ENCODE results near the gene CATSPERE.

CATSPERE gene

DNA sequence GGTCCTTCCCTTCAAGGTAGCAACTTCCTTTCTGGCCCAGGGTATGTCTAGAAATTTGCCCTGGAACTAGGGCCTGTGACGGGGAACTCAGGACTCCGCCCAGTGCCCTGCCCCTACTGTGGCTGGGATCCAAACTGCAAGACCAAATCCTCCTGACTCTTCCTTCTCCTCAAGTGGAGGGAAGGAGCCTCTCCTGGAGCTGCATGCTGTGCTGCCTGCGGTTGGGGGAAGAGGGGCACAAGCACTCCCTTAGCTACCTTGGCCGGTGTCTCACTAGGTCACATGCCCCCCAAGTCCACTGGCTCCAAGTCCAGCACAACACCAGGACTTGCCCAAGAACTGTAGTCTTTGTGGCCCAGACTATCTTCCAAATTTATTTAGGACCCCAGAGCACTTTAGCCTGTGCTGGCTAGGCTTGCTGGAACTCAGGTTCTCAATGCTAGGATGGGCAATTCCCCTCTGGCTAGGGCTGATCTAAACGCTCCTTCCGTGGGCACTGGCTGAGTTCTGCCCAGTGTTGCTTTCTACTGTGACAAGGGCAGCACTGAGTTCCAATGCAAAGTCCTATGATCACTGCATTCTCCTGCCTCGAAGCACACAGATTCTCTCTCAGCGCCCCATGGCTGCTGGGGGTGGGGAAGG, 21.6 kb upstream of the CATSPERE start:
- no peak for DNase-seq (ENCODE audit: low spot score in 2 of 2)
- H3K4me3 ChIP-seq = no peak overlapping the region
- no peaks in the 10 kb centered on the region for H3K4me1 ChIP-seq
- no peaks in the 10 kb centered on the region for H3K27me3 ChIP-seq (ENCODE audit: low read depth)
- H3K9me3 ChIP-seq = no peaks in the 10 kb centered on the region
- H3K36me3 ChIP-seq (replicated peaks) = peaks cover 18% of the 10 kb centered on the region
- in situ Hi-C loops (cut with MboI; ENCODE audit: low sequenced_read_pairs) = no loop called here

DNA sequence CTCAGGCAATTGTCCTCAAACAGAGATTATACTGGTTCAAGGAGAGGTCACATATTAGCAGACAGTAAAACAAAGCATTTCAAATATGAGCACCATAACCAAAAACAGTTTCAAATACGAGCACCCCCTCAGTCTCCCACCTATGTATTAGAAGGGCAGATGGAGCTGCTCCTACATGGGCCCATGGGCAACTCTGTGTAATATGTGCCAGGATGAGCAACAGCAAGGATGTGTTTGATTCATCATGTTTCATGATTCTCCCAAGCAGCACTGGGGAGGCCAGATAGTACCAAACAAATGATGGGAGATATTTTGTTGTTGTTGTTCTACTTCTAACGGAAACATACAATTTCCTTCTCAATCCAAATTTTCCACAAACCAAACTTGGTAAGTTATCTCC, 18.2 kb upstream of the CATSPERE start:
- DNase-seq (ENCODE audit: low spot score in 2 of 2) = no peak
- in situ Hi-C loops (cut with MboI; ENCODE audit: low sequenced_read_pairs) = no loop called here
- Histone ChIP-seq H3K36me3 (replicated peaks) (peaks cover 5% of the 10 kb centered on the region), H3K9me3 (no peaks in the 10 kb centered on the region), H3K27me3 (ENCODE audit: low read depth) (no peaks in the 10 kb centered on the region), H3K4me3 (no peak overlapping the region), H3K4me1 (peaks cover 20% of the 10 kb centered on the region)

DNA sequence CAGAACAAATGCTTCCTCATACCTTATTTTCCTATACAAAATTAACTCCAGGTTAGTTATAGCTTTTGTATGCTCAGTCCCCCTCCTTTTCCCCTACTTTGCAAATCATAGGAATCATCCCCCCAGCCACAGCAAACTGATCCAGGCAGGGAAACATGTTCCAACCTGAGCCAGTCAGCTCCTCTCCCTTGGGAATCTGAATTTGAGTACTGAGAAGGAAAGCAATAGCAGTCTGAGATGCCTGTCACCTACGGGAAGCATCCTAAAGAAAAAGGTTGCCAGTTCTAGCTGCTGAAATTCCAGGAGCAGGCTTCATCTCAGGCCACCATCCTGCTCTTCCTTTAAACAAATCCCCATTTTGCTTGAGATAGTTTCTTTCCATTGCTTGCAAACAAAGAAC, 16.2 kb upstream of the CATSPERE start:
- H3K27me3 ChIP-seq (ENCODE audit: low read depth) = no peaks in the 10 kb centered on the region
- no peak overlapping the region for H3K4me3 ChIP-seq
- peaks cover 10% of the 10 kb centered on the region for H3K36me3 ChIP-seq (replicated peaks)
- DNase-seq (ENCODE audit: low spot score in 2 of 2) = no peak
- no peaks in the 10 kb centered on the region for H3K9me3 ChIP-seq
- H3K4me1 ChIP-seq = peaks cover 39% of the 10 kb centered on the region
- in situ Hi-C loops (cut with MboI; ENCODE audit: low sequenced_read_pairs) = no loop called here

DNA sequence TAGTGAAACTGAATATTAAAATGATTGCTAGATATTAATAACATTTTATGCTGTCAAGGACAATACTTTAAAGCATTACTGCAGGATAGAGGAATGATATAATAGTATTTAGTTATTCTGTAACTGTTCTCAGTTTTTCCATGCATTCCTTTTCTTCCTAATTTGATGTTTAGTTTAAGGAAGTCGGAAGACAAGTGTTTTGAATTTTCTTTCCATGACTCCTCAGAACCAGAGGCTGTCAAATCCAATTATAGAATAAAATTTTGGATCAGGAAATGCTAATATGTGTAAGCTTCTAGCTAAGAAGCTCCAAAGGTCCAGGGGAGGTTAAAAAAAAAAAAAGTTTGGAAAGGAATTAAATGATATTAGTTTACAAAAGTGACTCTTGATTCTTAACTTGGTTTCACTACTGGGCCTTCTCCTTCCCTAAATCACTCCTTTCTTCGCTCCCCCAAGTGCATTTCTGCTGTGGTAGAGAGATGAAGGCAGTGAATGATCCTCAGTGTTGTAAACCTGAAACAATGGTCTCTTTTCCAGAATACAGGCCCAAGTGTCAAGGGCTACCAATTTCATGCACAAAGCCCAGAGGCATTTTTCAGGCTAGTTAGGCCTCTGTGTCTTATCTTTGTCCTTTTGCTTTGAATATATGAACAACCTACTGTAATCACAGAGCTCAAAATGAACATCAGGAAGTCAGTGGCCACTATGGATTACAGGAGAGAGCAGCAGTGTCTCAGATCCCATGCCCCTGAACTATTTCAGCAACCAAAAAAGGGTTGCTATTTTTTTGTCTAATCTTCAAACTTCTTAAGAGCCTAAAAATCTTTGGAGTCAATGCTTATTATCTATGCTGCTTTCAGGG, 15.5 kb upstream of the CATSPERE start:
- Histone ChIP-seq H3K9me3 (no peaks in the 10 kb centered on the region), H3K27me3 (ENCODE audit: low read depth) (no peaks in the 10 kb centered on the region), H3K4me1 (peaks cover 44% of the 10 kb centered on the region), H3K36me3 (replicated peaks) (peaks cover 10% of the 10 kb centered on the region), H3K4me3 (no peak overlapping the region)
- DNase-seq (ENCODE audit: low spot score in 2 of 2) = peak in 1 of 2 experiments; percentile 13
- in situ Hi-C loops (cut with MboI; ENCODE audit: low sequenced_read_pairs) = no loop called here

DNA sequence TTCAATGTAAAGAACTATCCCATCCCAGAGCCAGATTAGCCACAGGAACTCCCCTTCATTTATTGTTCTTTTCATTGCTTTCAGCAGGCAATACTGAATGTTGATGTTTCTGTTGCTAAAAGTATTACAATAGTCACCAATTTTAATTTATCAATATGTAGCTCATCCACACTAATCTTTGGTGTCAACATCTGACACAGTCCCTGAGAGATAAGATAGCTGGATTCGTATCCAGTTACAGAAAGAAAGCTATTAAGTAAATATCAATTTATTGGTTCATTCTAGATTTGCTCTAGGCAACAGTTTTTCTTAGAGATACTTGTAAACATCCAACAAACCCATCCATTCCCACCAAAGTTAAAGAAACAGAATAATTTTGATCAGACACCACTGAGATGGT, 14.0 kb upstream of the CATSPERE start:
- in situ Hi-C loops (cut with MboI; ENCODE audit: low sequenced_read_pairs) = no loop called here
- H3K4me1 ChIP-seq = peaks cover 44% of the 10 kb centered on the region

DNA sequence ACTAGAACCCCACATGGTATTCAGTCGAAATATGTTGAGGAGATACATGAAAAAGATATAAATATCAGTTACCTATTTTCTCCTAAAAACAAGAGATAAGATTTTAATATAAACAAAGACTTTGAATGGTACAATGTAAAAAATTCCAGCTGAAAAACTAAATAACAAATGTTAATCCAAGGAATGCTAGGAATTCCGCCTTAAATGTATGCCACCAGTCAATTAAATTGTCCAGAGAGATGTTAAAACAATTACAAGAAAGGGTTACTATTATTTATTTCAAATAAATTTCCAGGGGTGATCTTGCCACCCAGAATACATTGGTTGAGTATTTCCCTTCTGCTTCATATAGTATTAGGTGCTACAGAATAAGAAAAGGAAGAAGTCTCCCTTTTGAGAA, 13.5 kb upstream of the CATSPERE start:
- in situ Hi-C loops (cut with MboI; ENCODE audit: low sequenced_read_pairs) = no loop called here
- no peak overlapping the region for H3K4me3 ChIP-seq
- H3K4me1 ChIP-seq = peaks cover 47% of the 10 kb centered on the region
- no peaks in the 10 kb centered on the region for H3K9me3 ChIP-seq
- DNase-seq (ENCODE audit: low spot score in 2 of 2) = peak in 1 of 2 experiments; percentile 28
- H3K36me3 ChIP-seq (replicated peaks) = peaks cover 10% of the 10 kb centered on the region
- no peaks in the 10 kb centered on the region for H3K27me3 ChIP-seq (ENCODE audit: low read depth)

More for the DNA sequence above, 14.0 kb upstream of the CATSPERE start:
- DNase-seq (ENCODE audit: low spot score in 2 of 2) = no peak
- Histone ChIP-seq H3K36me3 (replicated peaks) (peaks cover 10% of the 10 kb centered on the region), H3K9me3 (no peaks in the 10 kb centered on the region), H3K27me3 (ENCODE audit: low read depth) (no peaks in the 10 kb centered on the region), H3K4me3 (no peak overlapping the region)

DNA sequence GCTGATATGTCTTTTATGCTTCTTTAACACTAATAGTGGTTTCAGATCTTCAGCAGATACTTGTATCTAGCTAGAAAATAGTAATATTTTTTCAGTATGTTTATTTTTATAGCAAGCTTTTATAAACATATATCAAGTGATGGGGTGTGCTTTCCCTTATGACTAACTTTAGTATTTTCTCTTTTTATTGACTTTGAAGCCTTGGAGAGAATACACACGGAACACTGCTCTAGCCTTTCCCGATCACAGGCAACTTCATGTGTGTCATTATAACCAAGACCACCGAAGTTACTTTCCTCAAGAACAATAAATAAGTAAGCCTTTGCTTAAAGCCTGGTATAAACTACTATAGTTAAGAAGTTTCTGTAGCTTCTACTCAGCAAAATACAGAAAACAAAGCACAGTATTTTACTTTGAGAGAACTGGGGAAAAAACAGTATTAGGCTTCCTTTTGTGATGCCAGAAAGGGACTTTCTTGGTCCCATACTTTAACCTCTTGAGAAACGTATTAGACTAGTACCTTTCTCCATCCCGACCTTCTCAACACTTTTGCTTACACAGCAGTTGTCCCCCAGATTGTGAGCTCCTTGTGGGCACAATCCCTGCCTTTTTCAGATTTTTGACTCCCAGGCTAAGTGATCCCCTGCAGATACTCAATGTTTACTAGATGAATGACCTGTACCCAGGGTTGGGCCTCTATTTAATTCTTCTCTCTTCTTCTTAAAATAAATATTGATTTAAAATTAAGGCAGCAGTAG, 12.6 kb upstream of the CATSPERE start:
- Histone ChIP-seq H3K4me1 (peaks cover 47% of the 10 kb centered on the region), H3K36me3 (replicated peaks) (peaks cover 10% of the 10 kb centered on the region), H3K9me3 (no peaks in the 10 kb centered on the region), H3K4me3 (no peak overlapping the region; the same call in 1 of the 2 replicates), H3K27me3 (ENCODE audit: low read depth) (no peaks in the 10 kb centered on the region)
- in situ Hi-C loops (cut with MboI; ENCODE audit: low sequenced_read_pairs) = no loop called here
- DNase-seq (ENCODE audit: low spot score in 2 of 2) = no peak

DNA sequence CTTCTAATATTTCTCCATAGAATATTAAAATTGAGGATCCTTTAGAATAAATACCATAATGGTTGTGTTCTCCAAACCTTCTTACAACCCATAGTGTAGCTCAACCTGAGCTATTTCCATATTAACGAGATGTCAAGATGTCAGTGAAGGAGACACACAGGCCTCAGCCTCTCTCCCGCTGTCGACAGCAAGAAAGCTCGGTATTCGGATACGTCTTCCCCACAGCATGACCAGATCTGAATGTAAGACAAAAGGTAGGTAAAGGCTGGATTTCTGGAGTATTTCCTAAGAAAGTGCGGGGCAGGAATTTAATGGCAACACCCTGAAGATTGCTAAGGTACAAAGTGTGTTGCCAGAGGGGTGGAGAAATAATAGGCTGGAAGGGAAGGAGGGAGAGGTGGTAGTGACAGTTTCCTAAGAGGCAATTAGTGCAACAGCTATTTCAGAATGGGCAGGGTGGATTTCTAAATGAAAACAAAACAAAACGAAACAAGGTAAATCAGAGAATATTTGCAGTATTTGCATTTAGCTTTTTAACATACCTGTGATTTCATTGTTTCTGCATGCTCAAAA, 11.1 kb upstream of the CATSPERE start:
- no peak for DNase-seq (ENCODE audit: low spot score in 2 of 2)
- in situ Hi-C loops (cut with MboI; ENCODE audit: low sequenced_read_pairs) = no loop called here
- Histone ChIP-seq H3K4me1 (peaks cover 47% of the 10 kb centered on the region), H3K27me3 (ENCODE audit: low read depth) (no peaks in the 10 kb centered on the region), H3K4me3 (peak overlapping the region; percentile 87), H3K36me3 (replicated peaks) (peaks cover 10% of the 10 kb centered on the region), H3K9me3 (no peaks in the 10 kb centered on the region)

DNA sequence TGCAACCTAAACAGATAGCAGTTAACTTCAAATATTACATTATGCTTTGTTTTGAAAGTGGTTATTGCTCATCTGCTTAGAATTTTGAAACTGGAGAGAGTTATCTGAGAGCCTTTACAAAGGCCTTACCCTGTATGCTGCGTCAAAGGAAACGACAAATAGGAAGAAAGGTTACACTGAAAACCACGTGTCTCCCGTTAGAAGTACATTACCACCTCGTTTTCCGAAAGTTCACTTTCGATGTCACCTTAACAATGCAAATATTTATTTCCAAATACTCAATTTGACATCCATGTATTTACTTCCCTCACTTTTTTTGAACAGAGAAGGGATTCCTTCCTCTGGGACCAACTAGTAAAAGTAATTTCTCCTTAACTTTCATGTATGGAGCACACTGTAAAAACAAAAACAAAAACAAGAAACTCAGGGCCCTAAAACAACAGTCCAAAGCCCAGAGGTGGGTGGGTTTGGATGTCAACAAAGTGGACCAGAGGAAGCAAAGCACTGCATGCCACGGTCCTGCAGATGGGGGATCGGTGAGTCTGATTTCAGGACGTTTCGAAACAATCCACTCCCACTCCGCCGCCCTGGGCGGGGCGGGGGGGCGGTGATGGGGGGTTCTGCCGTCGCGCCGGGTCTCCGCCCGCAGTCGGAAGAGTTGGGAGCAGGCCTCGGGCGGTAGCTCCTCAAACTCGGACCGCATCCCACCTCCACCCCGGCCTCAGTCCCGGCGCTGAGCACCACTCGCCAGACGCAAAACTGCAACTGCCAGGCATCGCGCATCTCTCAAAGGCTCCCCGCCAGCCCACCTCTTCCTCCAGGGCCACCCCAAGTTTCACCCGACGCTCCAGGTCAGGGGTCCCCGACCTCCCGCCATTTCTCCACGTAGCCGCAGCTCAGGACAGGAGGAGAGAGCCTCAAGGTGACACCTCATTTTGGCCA, 10.2 kb upstream of the CATSPERE start:
- Histone ChIP-seq H3K9me3 (no peaks in the 10 kb centered on the region), H3K4me1 (peaks cover 45% of the 10 kb centered on the region), H3K27me3 (ENCODE audit: low read depth) (no peaks in the 10 kb centered on the region), H3K36me3 (replicated peaks) (peaks cover 10% of the 10 kb centered on the region), H3K4me3 (peak overlapping the region; percentile 87)
- in situ Hi-C loops (cut with MboI; ENCODE audit: low sequenced_read_pairs) = no loop called here
- DNase-seq (ENCODE audit: low spot score in 2 of 2) = peak; percentile 34 to 68

DNA sequence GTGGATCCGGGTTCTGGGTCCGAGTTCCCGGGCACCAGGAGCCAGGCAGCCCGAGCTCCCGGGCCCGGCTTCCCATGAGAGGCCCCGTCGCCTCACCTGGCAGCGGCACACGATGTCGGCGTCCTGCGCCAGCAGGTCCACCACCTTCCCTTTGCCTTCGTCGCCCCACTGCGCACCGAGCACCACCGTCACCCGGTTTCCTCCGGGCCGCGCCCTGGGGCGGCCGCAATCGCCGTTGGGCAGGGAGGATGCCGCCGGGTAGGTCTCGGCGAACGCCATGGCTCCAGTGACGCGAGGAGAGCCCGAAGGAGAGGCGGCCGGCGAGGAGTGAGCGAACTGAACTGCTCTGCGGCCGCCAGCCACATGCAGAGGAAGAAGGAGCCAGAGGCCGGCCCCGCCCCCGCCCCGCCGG, 9.5 kb upstream of the CATSPERE start, which contains the start of gene ADSS2:
TSS of gene ADSS2 (minus strand) at position 371 of the 412 bp plus-strand sequence. CDS start at position 279, 92 bp downstream.
- in situ Hi-C loops (cut with MboI; ENCODE audit: low sequenced_read_pairs) = no loop called here
- no peaks in the 10 kb centered on the region for H3K9me3 ChIP-seq
- H3K36me3 ChIP-seq (replicated peaks) = peaks cover 10% of the 10 kb centered on the region
- H3K27me3 ChIP-seq (ENCODE audit: low read depth) = no peaks in the 10 kb centered on the region
- DNase-seq (ENCODE audit: low spot score in 2 of 2) = no peak
- H3K4me3 ChIP-seq = peak within 1 kb of the TSS; percentile 87
- peaks cover 38% of the 10 kb centered on the region for H3K4me1 ChIP-seq

DNA sequence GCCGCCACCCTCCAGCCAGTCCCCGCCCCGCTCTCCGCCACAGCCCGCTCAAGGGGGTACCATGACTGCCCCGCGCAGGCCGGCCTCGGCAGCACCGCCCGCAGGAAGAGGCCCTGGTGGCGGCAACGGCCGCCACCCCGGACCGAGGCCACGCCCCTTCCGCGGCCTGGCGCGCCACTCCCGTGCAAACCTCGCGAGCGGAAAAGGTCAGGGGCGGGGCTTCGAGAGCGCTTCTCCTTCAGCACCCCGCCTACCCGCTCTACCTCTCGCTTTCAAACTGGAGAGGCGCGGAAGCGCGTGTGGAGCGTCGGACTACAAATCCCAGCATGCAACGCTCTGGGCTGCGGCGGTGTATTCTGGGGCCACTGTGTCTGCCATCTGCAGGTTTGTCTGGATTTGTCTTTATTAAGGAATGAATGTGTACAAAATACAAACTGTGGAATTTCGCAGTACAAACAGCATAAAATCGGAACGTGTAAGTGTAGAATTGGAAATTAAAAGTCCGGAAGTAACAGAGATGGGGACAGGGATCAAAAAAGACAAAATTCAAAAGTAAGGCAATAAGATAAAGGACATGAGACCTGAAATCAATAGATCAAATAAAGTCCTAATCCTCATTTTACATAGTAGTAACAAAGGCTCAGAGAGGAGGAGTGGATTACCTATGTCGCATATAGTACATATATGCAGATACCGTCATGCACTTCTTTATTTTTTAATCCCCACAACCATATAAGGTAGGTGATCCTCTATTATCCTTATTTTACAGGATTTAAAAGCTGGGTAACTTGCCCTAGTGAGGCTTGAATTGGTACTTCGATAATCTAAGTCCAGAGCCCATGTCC, 8.9 kb upstream of the CATSPERE start:
- peak; percentile 98 to 99 for DNase-seq (ENCODE audit: low spot score in 2 of 2)
- Histone ChIP-seq H3K36me3 (replicated peaks) (peaks cover 7% of the 10 kb centered on the region), H3K9me3 (no peaks in the 10 kb centered on the region), H3K4me1 (peaks cover 34% of the 10 kb centered on the region), H3K4me3 (peak overlapping the region; percentile 87), H3K27me3 (ENCODE audit: low read depth) (no peaks in the 10 kb centered on the region)
- in situ Hi-C loops (cut with MboI; ENCODE audit: low sequenced_read_pairs) = no loop called here

DNA sequence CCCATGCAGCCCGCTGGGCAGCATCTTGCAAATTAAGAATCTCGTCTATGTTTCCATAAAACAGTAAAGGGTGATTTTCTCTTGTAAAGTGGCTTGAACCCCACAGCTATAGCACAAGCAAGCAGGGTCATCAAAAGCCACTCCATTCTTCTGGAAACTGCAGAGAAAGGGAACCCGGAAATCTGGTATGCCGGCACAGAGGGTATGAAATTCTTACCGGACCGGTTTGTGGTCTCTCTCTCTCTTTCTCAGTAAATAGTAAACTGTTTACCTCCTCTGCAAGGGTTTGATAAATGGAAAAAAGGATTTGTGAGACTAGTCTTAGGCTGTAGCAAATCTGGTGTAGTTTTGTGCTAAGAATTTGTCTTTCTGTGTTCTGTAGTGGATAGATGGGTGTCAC, 6.7 kb upstream of the CATSPERE start:
- no peak for DNase-seq (ENCODE audit: low spot score in 2 of 2)
- in situ Hi-C loops (cut with MboI; ENCODE audit: low sequenced_read_pairs) = no loop called here
- H3K9me3 ChIP-seq = no peaks in the 10 kb centered on the region
- H3K27me3 ChIP-seq (ENCODE audit: low read depth) = no peaks in the 10 kb centered on the region
- no peaks in the 10 kb centered on the region for H3K36me3 ChIP-seq (replicated peaks)
- H3K4me1 ChIP-seq = peaks cover 11% of the 10 kb centered on the region
- no peak overlapping the region for H3K4me3 ChIP-seq
